Measurements from ENCODE around the gene UHMK1. TPM values are rescaled to one million over a fixed set of nuclear protein-coding genes. Genes with fewer than 3 reads are reported as not detected.

The UHMK1 gene
- total RNA-seq, 1 experiment from 2014 or later, result 15.8 TPM

DNA sequence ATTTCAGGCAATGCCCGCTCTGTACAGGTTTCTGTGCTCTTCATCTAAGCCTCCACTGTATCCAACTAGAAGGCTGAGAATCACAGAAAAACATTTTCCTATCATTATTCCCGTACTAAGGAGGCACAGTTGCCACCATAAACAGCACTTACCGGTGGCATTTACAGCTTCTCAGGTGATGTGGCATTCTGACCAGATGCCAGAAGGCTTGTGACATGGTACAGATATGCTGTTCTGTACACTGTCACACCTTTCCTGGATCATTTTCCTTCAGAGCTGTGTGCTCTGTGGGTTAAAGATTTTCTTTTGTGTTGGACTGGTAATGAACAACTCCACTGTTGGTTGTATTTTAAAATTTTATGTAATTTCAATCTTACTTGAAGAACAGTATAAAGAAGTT is 59.9 kb downstream of the UHMK1 start:
- Histone ChIP-seq H3K9ac (ENCODE audit: extremely low read depth, insufficient read length, low read length) (no peak overlapping the region), H4K8ac (replicated peaks; ENCODE audit: insufficient read length, low read depth, low read length) (no peak overlapping the region), H4K91ac (ENCODE audit: insufficient read length, low read depth, low read length) (no peak overlapping the region), H3K23me2 (ENCODE audit: insufficient read length, low read depth, low read length, poor library complexity, severe bottlenecking) (peaks cover 5% of the 10 kb centered on the region), H3K18ac (ENCODE audit: insufficient read length, low read depth, low read length) (no peak overlapping the region), H2BK15ac (ENCODE audit: low read depth, low read length) (no peak overlapping the region), H2BK120ac (ENCODE audit: low read depth, low read length, poor library complexity, severe bottlenecking) (no peak overlapping the region), H3T11ph (ENCODE audit: low read length) (no peak overlapping the region), H3K27me3 (ENCODE audit: insufficient read depth, low read length) (no peaks in the 10 kb centered on the region), H2AFZ (ENCODE audit: low read length) (no peak overlapping the region), H3K79me1 (ENCODE audit: insufficient read depth, low read depth, low read length, poor library complexity, severe bottlenecking) (no peaks in the 10 kb centered on the region), H3K23ac (ENCODE audit: insufficient read length, low read depth, low read length) (no peak overlapping the region), H3K4me1 (ENCODE audit: insufficient read depth, low read length) (no peaks in the 10 kb centered on the region; the same call in 1 of the 2 replicates), H3K27ac (ENCODE audit: insufficient read length, low read depth, low read length) (no peak overlapping the region), H4K20me1 (ENCODE audit: control insufficient read depth, insufficient read depth, insufficient read length) (no peaks in the 10 kb centered on the region), H3K4me2 (ENCODE audit: insufficient read depth, insufficient read length, low read length) (no peak overlapping the region), H2BK20ac (ENCODE audit: low read depth, low read length, poor library complexity, severe bottlenecking) (no peak overlapping the region), H2BK12ac (ENCODE audit: insufficient read length, low read depth, low read length) (no peak overlapping the region), H3K79me2 (ENCODE audit: insufficient read depth, low read length) (no peaks in the 10 kb centered on the region), H3K4ac (ENCODE audit: low read depth, low read length) (no peak overlapping the region), H3K9me3 (ENCODE audit: control insufficient read depth, low read depth, low read length) (no peaks in the 10 kb centered on the region), H4K5ac (ENCODE audit: insufficient read length, low read depth, low read length) (no peak overlapping the region), H2AK5ac (ENCODE audit: insufficient read length, low read length) (no peak overlapping the region), H3K14ac (ENCODE audit: insufficient read depth, low read length) (no peak overlapping the region), H3K56ac (ENCODE audit: insufficient read length, low read depth, low read length) (no peak overlapping the region), H2BK5ac (ENCODE audit: insufficient read length, low read length) (no peak overlapping the region)
- no peak for DNase-seq
- Mint-ChIP-seq H3K4me1 (peaks cover 16 to 17% of the 10 kb centered on the region in 2 experiments), H3K27ac (no peak overlapping the region), H3K9me3 (no peaks in the 10 kb centered on the region), H3K27me3 (ENCODE audit: low read depth) (peaks cover 4% of the 10 kb centered on the region), H3K36me3 (ENCODE audit: insufficient read depth in 1 of 3, low read depth in 3 of 3) (no peaks in the 10 kb centered on the region), H3K4me3 (no peak overlapping the region)
- no peak for TF ChIP-seq CTCF (conservative IDR thresholded peaks at IDR 0.05)
- no CpG with 5 or more reads among the region's 3 CpGs for WGBS (ENCODE audit: extremely low coverage, insufficient read length, low lambda C conversion rate)

Data from H9 (cell line).